H9 (cell line): ENCODE measurements around the gene RSL1D1. TPM values are rescaled to one million over a fixed set of nuclear protein-coding genes. Genes with fewer than 3 reads are reported as not detected.

ENCODE experiments used
- DNase-seq: peaks from one replicate; pipeline ENCODE4 v3.0.0-alpha.2; 2017
- H2AFZ ChIP-seq: one replicate; pipeline ENCODE4 v1.6.1; 2013; ENCODE audit warnings: mild to moderate bottlenecking, low read length, control low read depth, moderate library complexity
- H2AK5ac ChIP-seq: 2 replicates; pipeline ENCODE4 v1.6.1; 2013; ENCODE audit warnings: low read length, control low read depth, mixed read lengths; ENCODE audit not compliant: insufficient read length
- H2BK120ac ChIP-seq: one replicate; pipeline ENCODE4 v1.6.1; 2013; ENCODE audit warnings: low read depth, mild to moderate bottlenecking, low read length, control low read depth, inconsistent platforms; ENCODE audit not compliant: poor library complexity, severe bottlenecking
- H2BK12ac ChIP-seq: 2 replicates; pipeline ENCODE4 v1.6.1; 2013; ENCODE audit warnings: low read length, control low read depth, mixed read lengths, low read depth; ENCODE audit not compliant: insufficient read length
- H2BK15ac ChIP-seq: 2 replicates; pipeline ENCODE4 v1.6.1; 2013; ENCODE audit warnings: low read depth, low read length, control low read depth
- H2BK20ac ChIP-seq: one replicate; pipeline ENCODE4 v1.6.1; 2013; ENCODE audit warnings: low read depth, mild to moderate bottlenecking, low read length, control low read depth, inconsistent platforms; ENCODE audit not compliant: poor library complexity, severe bottlenecking
- H2BK5ac ChIP-seq: 2 replicates; pipeline ENCODE4 v1.6.1; 2013; ENCODE audit warnings: low read length, control low read depth, mixed read lengths; ENCODE audit not compliant: insufficient read length
- H3K14ac ChIP-seq: 2 replicates; pipeline ENCODE4 v1.6.1; 2013; ENCODE audit warnings: low read length, control low read depth; ENCODE audit not compliant: insufficient read depth
- H3K18ac ChIP-seq: 2 replicates; pipeline ENCODE4 v1.6.1; 2013; ENCODE audit warnings: low read depth, mild to moderate bottlenecking, mixed read lengths, low read length, control low read depth; ENCODE audit not compliant: insufficient read length
- H3K23ac ChIP-seq: 2 replicates; pipeline ENCODE4 v1.6.1; 2013; ENCODE audit warnings: low read length, control low read depth, mixed read lengths, low read depth; ENCODE audit not compliant: insufficient read length
- H3K23me2 ChIP-seq: 2 replicates; pipeline ENCODE4 v1.6.1; 2013; ENCODE audit warnings: low read depth, mild to moderate bottlenecking, mixed read lengths, low read length, control low read depth; ENCODE audit not compliant: insufficient read length, poor library complexity, severe bottlenecking
- H3K27ac ChIP-seq: 2 replicates; pipeline ENCODE4 v1.5.1; 2013; ENCODE audit warnings: low read length, control low read depth, mixed read lengths, low read depth; ENCODE audit not compliant: insufficient read length
- H3K27me3 ChIP-seq: 2 replicates; pipeline ENCODE4 v1.6.1; 2013; ENCODE audit warnings: low read length, control low read depth, inconsistent platforms; ENCODE audit not compliant: insufficient read depth
- H3K4ac ChIP-seq: 2 replicates; pipeline ENCODE4 v1.6.1; 2013; ENCODE audit warnings: low read depth, mild to moderate bottlenecking, control low read depth, inconsistent platforms, low read length, moderate library complexity
- H3K4me1 ChIP-seq: 2 replicates; pipeline ENCODE4 v1.6.1; 2013; ENCODE audit warnings: low read length, control low read depth, inconsistent platforms; ENCODE audit not compliant: insufficient read depth
- H3K4me2 ChIP-seq: 2 replicates; pipeline ENCODE4 v1.6.1; 2013; ENCODE audit warnings: low read length, control low read depth, mixed read lengths; ENCODE audit not compliant: insufficient read length, insufficient read depth
- H3K56ac ChIP-seq: 2 replicates; pipeline ENCODE4 v1.6.1; 2013; ENCODE audit warnings: low read depth, mild to moderate bottlenecking, mixed read lengths, low read length, control low read depth; ENCODE audit not compliant: insufficient read length
- H3K79me1 ChIP-seq: 2 replicates; pipeline ENCODE4 v1.6.1; 2013; ENCODE audit warnings: low read depth, mild to moderate bottlenecking, moderate library complexity, low read length, control low read depth, inconsistent platforms; ENCODE audit not compliant: insufficient read depth, poor library complexity, severe bottlenecking
- H3K79me2 ChIP-seq: 2 replicates; pipeline ENCODE4 v1.6.1; 2013; ENCODE audit warnings: low read length, control low read depth, inconsistent platforms; ENCODE audit not compliant: insufficient read depth
- H3K9ac ChIP-seq: 2 replicates; pipeline ENCODE4 v1.6.1; 2013; ENCODE audit warnings: low read length, control low read depth, mixed read lengths; ENCODE audit not compliant: insufficient read length; ENCODE audit errors: extremely low read depth
- H3K9me3 ChIP-seq: one replicate; pipeline ENCODE4 v1.6.1; 2013; ENCODE audit warnings: low read depth, low read length, inconsistent platforms; ENCODE audit not compliant: control insufficient read depth
- H3T11ph ChIP-seq: one replicate; pipeline ENCODE4 v1.6.1; 2013; ENCODE audit warnings: mild to moderate bottlenecking, low read length, control low read depth, inconsistent platforms
- H4K20me1 ChIP-seq: one replicate; pipeline ENCODE4 v1.6.1; 2013; ENCODE audit not compliant: control insufficient read depth, insufficient read length, insufficient read depth
- H4K5ac ChIP-seq: 2 replicates; pipeline ENCODE4 v1.6.1; 2013; ENCODE audit warnings: low read depth, mild to moderate bottlenecking, mixed read lengths, low read length, control low read depth; ENCODE audit not compliant: insufficient read length
- H4K8ac ChIP-seq: replicated peaks from 2 replicates; pipeline ENCODE4 v1.6.1; 2013; ENCODE audit warnings: low read length, control low read depth, mixed read lengths, low read depth; ENCODE audit not compliant: insufficient read length
- H4K91ac ChIP-seq: 2 replicates; pipeline ENCODE4 v1.6.1; 2013; ENCODE audit warnings: low read depth, mild to moderate bottlenecking, moderate library complexity, mixed read lengths, low read length, control low read depth; ENCODE audit not compliant: insufficient read length
- H3K27ac Mint-ChIP-seq, 3 experiments: 2 replicates in 2 of 3; 3 replicates in 1 of 3; pipeline ENCODE4 v1.8.0; 2020 to 2021; ENCODE audit warnings: mixed read lengths in 3 of 3, mild to moderate bottlenecking in 1 of 3, moderate library complexity in 1 of 3
- H3K27me3 Mint-ChIP-seq: 2 replicates; pipeline ENCODE4 v1.8.0; 2021; ENCODE audit warnings: low read depth, mild to moderate bottlenecking, moderate library complexity, mixed read lengths
- H3K36me3 Mint-ChIP-seq, 3 experiments: 2 replicates in 2 of 3; 3 replicates in 1 of 3; pipeline ENCODE4 v1.8.0; 2020 to 2021; ENCODE audit warnings: low read depth in 3 of 3, mixed read lengths in 3 of 3; ENCODE audit not compliant: insufficient read depth in 1 of 3
- H3K4me1 Mint-ChIP-seq, 2 experiments: 2 replicates each; pipeline ENCODE4 v1.8.0; 2020; ENCODE audit warnings: mixed read lengths in 2 of 2
- H3K4me3 Mint-ChIP-seq, 2 experiments: 2 replicates in 1 of 2; 3 replicates in 1 of 2; pipeline ENCODE4 v1.8.0; 2020 to 2021; ENCODE audit warnings: mild to moderate bottlenecking in 2 of 2, mixed read lengths in 2 of 2, moderate library complexity in 1 of 2
- H3K9me3 Mint-ChIP-seq, 2 experiments: 2 replicates in 1 of 2; 3 replicates in 1 of 2; pipeline ENCODE4 v1.8.0; 2020; ENCODE audit warnings: mild to moderate bottlenecking in 2 of 2, mixed read lengths in 2 of 2, moderate library complexity in 1 of 2
- CTCF ChIP-seq: fragments of 200-600 bp; sonication (generic); conservative IDR thresholded peaks from 3 replicates; pipeline ENCODE4 v1.8.0; 2021; ENCODE audit warnings: antibody characterized with exemption, mild to moderate bottlenecking
- WGBS: extraction: QIAGEN DNeasy Blood & Tissue Kit; methylation state at CpG from one replicate; pipeline ENCODE4 v1.1.7; 2013; ENCODE audit warnings: missing lambda C conversion rate, low lambda C conversion rate, mixed read lengths; ENCODE audit not compliant: insufficient read length; ENCODE audit errors: extremely low coverage; 5-methylcytosine and 5-hydroxymethylcytosine counted together
- total RNA-seq: library from RNA; stranded (reverse); gene quantifications from 2 replicates; pipeline ENCODE4 v1.2.1, GENCODE V29; 2021

Gene RSL1D1
- total RNA-seq, 1 experiment from 2014 or later: 334 TPM

- no peak overlapping the region for H2BK12ac ChIP-seq
- no peak overlapping the region for H4K91ac ChIP-seq
- H3K27ac ChIP-seq: no peak overlapping the region
- H2BK15ac ChIP-seq: no peak overlapping the region
- no peak for DNase-seq
- H3K18ac ChIP-seq: no peak overlapping the region
- no peak overlapping the region for H3K56ac ChIP-seq
- H3K27me3 ChIP-seq: no peaks in the 10 kb centered on the region
- no peak overlapping the region for H2BK120ac ChIP-seq
- no peak overlapping the region for H4K5ac ChIP-seq
- H3K4me1 ChIP-seq: no peaks in the 10 kb centered on the region
- TF ChIP-seq CTCF: no peak
- Mint-ChIP-seq H3K27me3 (no peaks in the 10 kb centered on the region), H3K9me3 (no peaks in the 10 kb centered on the region), H3K4me3 (no peak overlapping the region), H3K36me3 (peaks cover 64 to 95% (median 92%) of the 10 kb centered on the region in 3 experiments), H3K4me1 (no peaks in the 10 kb centered on the region), H3K27ac (peak overlapping the region in 1 of 3 experiments; percentile 64; a peak in 2 of 7 replicates)
- H3K9ac ChIP-seq: no peak overlapping the region
- no peak overlapping the region for H2AK5ac ChIP-seq
- H3K79me2 ChIP-seq: peaks cover 3% of the 10 kb centered on the region; the same call in 1 of the 2 replicates
- no peak overlapping the region for H4K8ac ChIP-seq
- no peaks in the 10 kb centered on the region for H3K23me2 ChIP-seq
- H2BK20ac ChIP-seq: no peak overlapping the region
- H3K4me2 ChIP-seq: no peak overlapping the region
- no peak overlapping the region for H3T11ph ChIP-seq
- no peak overlapping the region for H3K23ac ChIP-seq
- no peak overlapping the region for H3K14ac ChIP-seq
- H3K9me3 ChIP-seq: no peaks in the 10 kb centered on the region
- H3K79me1 ChIP-seq: peaks cover 9% of the 10 kb centered on the region
- H2BK5ac ChIP-seq: no peak overlapping the region
- no peak overlapping the region for H2AFZ ChIP-seq
- H4K20me1 ChIP-seq: no peaks in the 10 kb centered on the region
- H3K4ac ChIP-seq: no peak overlapping the region
- no CpG with 5 or more reads among the region's 5 CpGs for WGBS
These were observed 7.5 kb downstream of the RSL1D1 start for GRCh38 chr16:11843861-11844260.
